NCI-H524 treated with DMSO at 0.1 percent for 48 hours (cell line): Measurements from ENCODE around the gene CAPNS2.
"Not testable (repeated sequence)": the region's sequence is repeated elsewhere in the genome, so short reads cannot be mapped to it uniquely, and the experiment has no call there.

Experiments used
- DNase-seq: peaks from one replicate; lab custom pipeline; 2025; lab: John Stamatoyannopoulos, UW

CAPNS2 gene

DNA sequence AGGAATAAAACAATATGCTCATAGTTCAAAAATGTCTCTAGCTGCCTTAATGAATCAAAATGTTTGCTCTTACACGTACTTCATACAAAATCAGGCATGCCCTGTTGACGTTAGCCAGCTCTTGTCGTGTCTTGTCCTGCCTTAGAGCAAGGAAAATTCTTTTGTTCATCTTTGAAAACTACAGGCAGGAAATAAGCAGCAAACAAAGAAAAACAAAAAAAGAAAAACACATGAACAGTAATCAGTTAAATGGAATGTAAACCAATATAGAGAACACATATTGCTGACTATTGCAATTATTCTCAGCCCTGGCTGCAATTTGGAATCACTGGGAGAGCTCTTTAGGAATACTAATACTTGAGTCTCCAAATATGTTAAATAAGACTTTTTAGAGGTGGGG lies 1.7 kb downstream of the CAPNS2 start:
- no peak for DNase-seq

DNA sequence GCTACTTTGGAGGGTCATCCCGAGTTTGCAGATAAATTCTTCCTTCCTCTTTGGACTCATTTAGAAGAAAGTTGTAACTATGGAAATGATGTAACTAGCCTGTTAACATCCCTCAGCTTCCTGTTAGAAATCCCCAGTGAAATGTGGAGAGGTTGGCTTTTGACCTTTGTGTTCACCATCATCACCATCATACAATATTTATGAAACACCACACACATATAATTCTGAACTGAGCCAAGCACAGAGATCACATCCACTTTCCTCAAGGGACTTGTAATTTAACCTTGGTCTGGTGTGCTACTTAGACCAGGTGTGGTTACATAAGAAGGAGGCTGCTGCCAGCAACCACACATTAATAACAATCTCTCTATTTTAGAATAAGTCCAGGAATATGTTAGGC lies 2.5 kb downstream of the CAPNS2 start:
- no peak for DNase-seq

DNA sequence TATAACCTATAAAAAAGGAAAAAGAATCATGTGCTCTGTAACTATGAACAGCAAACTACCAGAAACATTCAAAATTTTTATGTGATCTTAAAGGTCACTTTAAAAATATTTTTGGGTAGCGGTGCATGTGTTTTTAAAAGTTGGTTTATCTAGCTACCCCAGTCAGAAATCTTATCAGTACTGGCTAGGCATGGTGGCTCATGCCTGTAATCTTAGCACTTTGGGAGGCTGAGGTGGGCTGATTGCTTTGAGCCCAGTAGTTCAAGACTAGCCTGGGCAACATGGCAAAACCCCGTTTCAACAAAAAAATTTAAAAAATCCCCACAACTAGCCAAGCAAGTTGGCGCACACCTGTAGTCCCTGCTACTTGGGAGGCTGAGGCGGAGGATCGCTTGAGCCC lies 3.7 kb downstream of the CAPNS2 start:
- DNase-seq: no peak

DNA sequence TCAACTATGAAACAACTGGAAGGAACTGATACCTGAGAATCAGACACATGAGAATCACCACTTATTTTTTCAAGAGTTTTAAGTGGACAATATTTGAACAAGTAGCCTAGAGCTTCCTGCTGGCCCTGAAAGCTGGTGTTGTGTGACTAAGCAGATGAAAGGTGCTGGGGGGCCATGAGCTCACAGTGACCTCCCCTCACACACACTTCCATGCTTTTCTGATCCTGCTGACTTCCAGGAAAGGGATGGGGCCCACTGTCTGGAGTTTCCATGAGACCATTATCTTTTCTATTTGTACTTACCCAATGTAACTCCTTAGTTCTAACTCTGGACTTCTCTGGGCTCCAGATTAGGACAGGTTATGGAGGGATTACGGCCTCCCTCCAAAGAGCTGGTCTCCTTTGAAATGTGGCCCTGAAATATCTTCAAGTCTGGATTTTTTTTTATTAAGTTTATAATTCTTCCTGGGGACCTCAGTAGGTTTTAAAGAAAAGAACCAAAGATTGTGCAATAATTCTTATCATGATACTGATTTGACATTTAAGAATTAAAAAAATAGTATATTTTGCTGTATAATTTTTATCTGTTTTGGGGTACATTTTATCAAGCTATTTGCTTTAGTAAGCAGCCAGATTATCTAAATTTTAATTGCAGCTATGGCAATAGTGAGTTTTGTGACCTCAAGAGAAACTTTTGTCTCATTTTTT lies 4.9 kb downstream of the CAPNS2 start:
- DNase-seq: no peak

DNA sequence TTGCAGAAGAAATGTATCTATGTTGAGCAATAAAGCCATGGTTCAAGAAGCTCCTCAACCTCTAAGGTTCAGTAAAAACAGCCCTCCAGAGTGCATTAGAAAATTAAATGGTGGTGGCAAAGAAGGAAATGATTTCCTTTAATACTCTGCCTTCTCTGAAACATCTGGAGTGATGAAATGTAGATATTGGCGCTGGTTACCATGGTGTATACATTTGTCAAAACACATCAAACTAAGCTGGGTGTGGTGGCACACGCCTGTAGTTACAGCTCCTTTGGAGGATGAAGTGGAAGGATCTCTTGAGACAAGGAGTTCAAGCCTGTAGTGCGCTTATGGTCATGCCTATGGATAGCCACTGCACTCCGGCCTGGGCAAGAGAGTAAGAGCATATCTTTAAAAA lies 6.0 kb downstream of the CAPNS2 start:
- DNase-seq: no peak

DNA sequence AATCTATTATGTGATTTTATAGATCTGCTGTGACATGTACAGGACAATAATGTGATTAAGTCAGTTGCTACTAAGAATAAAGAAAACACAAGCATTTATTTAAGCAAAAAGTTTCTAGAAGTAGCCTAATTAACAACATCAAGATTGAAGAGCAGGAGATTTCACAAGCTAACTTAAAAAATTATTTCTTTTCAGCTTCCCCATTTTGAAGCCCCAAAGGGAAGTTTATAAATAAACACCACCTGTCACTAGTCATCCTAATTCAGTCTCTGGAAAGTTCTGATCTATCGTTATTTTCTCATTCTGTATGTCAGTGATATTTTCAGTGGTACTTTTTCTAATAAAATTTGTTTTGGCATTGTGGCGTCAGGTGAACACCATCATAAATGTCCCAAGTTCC lies 8.3 kb downstream of the CAPNS2 start:
- DNase-seq: no peak

DNA sequence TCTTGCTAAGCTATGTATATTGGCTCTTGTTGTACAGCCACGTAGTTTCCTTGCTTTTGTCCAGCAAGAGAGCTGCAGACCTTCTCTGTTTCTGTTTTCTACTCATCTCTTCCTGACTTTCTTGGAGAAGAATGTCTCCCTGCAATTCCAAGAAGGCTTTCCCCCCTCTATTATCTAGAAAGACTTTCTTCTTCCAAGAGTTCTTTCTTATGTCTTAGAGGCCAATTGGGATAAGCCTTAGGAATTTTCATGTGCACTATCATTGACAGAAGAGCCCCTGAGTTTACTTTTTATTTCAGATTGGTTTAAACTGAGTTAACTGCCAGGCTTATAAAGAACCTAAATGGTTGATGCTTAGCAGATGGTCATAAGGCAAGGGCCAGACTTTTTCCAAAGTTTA lies 9.0 kb downstream of the CAPNS2 start:
- DNase-seq: no peak

DNA sequence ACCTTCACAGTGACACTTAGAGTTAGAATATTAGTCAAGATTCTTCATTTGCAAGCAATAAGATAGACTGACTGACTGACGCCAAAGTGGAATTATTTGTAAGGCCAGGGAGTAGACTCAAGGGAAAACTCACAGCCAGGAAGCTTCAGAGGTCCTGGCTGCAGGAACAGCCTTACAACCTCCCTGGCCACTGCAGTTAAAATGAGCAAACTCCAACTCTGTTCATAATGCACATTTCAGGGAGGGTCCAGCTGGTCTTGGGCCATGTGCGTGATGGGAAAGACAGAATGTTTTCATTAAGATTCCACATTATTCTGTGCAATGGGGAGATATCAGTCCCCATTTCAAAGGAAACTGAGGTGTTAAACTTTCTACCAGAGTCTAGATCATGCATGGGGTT lies 9.9 kb downstream of the CAPNS2 start:
- no peak for DNase-seq

DNA sequence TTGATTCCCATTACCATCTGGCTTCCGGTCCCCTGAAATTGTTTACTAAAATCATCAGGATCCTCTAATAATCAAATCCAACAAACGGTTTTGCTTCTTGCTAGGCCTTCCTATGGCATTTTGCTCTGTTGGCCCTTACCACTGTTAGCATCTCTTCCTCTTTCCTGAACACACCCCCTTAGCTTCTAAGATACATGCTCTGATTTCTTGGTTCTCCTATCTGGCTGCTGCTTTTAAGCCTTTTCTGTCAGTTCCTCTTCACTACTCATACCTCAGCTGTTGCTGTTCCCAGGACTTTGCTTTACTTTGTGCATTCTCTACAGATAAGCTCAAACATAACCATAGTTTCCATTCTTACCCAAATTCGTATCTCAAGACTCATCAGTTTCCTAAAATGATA lies 11.4 kb downstream of the CAPNS2 start:
- no peak for DNase-seq

DNA sequence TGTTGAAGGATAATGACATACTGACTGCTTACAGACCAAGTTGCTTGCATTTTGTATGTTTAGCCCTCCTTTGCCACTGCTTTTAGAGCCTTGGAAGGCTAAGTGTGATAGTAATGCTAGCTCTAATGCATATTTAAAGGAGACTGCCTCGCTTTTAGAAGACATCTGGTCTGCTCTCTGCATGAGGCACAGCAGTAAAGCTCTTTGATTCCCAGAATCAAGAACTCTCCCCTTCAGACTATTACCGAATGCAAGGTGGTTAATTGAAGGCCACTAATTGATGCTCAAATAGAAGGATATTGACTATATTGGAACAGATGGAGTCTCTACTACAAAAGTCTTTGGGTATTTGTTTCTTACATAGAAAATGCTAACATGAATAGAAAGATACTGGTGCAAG lies 19.1 kb downstream of the CAPNS2 start:
- no peak for DNase-seq

DNA sequence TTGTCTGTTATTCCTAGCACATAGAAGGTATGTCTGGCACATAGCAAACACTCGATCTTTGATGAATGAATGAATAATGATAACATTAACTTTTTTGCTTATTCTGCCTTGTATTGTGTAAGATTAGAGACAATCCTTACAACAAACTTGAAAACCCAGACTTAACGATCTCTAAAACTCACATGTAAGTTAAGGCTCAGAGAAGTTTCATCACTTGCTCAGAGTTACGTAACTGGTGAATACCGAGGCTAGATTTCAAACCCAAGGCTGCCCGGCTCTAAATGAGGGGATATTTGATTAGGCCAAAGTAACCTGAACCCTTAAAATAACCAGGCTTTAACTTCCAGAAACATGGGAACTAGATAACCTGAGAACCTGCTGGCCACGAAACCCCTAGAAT lies 22.3 kb downstream of the CAPNS2 start:
- DNase-seq: no peak

DNA sequence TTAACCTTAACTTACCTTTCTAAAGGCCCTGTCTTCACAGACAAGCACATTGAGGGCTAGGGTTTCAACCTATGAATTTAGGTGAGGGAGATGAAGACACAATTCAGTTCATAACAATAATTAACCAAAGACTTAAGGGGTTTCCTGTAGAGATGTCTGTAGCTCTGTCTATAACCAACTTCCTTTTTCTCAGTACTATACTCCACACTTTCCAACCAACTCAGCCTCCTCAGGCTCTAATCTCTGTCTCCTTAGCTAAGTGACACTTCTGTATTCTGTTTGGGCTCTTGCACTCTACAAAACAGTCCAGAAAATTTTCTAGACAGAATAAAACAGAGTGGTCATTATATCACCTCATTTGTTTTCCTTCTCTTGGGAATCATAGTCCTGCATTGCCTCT lies 25.8 kb downstream of the CAPNS2 start:
- DNase-seq: no peak

DNA sequence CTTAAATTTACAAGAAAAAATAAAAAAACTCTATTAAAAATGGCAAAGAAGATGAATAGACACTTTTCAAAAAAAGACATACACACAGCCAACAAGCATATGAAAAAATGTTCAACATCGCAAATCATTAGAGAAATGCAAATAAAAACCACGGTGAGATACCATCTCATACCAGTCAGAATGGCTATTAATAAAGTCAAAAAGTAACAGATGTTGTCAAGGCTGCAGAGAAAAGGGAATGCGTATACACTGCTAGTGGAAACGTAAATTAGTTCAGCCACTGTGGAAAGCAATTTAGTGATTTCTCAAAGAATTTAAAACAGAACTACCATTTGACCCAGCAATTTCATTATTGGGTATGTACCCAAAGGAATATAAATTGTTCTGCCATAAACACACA lies 31.4 kb downstream of the CAPNS2 start:
- DNase-seq: no peak

DNA sequence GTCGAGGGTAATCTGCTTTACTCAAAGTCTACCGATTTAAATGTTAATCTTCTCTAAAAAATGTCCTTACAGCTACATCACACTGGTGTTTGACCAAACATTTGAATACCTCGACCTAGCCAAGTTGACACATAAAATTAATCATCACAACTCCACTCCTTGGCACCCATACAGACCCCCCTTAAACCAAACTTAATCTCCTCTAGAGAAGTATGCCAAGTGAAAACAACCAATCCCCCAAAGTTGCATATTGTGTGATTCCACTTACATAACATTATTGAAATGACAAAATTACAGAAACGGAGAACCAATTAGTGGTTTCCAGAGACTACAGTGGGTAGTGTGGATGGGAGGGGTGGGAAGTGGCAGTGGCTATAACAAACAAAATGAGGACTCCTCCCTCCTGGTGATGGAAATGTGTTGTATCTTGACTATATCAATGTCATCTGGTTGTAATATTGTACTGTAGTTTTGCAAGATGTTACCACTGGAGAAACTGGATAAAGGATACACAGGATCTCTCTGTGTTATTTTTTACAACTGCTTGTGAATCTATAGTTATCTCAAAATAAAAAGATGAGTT lies 39.4 kb downstream of the CAPNS2 start:
- no peak for DNase-seq

DNA sequence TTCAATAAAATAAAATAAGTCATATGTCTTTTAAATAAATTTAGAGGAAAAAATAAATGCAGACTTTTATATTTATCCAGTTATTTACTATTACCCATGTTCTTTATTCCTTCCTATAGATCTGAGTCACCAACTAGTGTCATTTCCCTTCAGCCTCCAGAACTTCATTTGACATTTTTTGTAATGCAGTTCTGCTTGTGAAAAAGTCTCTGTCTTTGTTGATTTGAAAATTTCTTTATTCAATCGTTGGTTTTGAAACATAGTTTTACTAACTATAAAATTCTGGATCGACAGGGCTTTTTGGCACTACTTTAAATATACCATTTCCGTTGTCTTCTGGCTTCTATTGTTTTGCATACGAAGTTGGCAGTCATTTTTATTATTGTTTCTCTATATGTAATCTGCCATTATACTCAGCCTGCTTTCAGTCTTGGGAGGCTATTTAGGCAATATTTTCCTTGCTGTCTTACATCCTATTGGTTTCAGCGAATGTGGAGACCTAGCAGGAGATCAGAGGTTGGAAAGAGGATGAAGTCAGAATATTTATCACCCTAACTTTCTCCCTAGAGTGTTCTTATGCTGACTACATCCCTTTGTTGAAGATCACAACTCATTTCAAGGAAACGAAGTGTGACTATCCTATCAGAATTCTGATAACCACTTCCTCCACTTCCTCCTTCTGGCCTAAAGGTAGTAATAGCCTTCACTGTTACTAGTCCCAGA lies 47.3 kb downstream of the CAPNS2 start:
- no peak for DNase-seq

DNA sequence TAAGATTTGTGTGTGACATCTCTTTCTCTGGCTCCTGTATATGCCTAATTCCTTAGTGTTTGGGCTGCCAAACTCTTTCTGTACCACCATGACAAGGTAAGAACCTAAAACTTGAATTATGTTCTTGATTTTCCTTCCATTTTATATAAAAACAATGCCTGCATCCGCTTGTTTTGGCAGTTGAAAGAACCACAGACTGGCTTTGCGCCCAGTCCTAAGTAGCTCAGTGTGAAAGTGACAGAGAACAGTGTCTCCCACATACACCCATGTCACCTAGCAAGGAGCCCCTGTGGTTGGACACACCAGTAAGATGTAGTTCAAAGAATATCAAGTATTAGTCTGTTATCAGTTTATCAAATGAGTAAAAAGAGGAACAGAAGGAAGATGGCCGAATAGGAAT lies 48.6 kb downstream of the CAPNS2 start:
- DNase-seq: no peak

DNA sequence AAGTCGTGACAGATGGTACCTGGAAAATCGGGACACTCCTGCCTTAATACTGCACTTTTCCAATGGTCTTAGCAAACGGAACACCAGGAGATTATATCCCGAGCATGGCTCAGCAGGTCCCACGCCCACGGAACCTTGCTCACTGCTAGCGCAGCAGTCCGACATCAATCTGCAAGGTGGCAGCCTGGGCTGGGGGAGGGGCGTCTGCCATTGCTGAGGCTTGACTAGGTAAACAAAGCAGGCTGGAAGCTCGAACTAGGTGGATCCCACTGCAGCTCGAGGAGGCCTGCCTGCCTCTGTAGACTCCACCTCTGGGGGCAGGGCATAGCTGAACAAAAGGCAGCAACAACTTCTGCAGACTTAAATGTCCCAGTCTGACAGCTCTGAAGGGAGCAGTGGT lies 49.2 kb downstream of the CAPNS2 start:
- not testable (repeated sequence) for DNase-seq
